ENCODE data around the gene SGMS1. TPM values are rescaled to one million over a fixed set of nuclear protein-coding genes. Genes with fewer than 3 reads are reported as not detected.

The SGMS1 gene
- total RNA-seq, 1 donor from 2014 or later: 76.2 TPM

DNA sequence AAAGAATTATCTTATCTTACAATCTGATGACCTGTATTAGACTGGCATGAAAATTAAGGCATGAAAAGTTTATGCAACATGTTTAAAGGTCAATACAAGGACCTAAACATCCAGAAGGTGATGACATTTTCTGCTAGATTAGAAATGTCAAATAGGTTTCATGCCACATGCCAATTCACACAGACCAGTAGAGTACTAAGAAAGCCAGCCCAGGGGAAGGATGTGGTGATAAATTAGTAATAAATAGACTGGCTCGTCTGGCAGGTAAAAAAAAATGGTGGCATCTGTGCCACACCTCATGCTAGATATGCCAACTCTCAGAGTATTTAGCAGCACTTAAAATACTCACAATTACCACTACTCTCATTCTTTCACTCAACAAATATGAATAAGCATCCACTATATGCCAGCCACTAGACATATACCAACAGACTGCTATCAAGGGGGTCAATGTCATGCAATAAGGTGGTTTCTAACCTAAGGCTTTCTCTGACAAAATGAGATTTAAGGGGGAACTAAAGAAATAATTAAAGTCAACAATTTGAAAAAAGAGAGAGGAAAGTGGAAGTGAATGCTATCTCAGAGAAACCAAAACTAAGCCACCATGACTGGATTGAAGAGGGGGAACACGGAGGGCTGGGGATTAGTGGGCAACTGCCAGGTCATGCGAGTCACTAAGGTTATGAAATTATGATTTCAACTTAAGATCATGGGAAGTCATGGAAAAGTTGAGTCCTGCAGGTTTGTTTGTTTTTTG is 83.5 kb downstream of the SGMS1 start:
- peak in 1 of 2 donors; percentile 12 for DNase-seq (ENCODE audit: low read depth in 2 of 2)

DNA sequence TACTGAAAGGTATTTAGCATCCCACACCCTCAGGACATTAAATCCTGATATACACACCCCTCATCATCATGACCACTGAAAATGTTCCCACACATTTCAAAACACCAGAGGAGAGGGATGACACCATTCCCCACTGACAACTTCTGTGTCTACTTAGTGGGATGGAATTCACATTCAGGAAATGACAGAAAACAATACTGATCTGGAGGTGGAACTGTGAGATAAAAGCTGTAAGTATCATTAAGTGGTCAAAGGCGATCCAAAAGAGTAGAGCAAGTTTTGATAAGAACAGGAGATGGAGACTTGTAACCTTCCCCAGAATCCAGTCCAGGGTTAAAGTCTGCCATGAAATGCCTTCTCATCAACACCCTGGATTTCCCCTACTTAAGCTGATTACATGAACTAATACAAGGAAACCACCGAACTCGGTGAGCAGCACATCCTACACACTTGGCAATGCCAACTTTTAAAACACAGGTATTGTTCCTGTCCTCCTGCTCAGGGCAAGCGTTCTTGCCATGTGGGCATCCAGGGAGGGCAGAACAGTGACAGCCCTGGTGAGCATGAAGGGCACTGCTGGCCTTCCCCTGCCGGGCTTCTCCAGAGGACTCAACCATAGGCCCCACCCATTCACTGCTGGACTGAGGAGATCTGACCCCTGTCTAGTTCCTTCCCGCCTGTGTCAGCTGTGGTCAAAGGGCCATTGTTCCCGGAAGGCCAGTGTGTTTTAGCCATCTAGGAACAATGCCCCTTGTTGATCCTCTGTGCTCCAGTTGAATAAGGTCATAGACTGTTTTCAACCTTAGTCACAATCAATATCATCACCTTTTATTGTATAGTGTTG is 85.0 kb downstream of the SGMS1 start:
- peak; percentile 65 to 86 for DNase-seq (ENCODE audit: low read depth in 2 of 2)

DNA sequence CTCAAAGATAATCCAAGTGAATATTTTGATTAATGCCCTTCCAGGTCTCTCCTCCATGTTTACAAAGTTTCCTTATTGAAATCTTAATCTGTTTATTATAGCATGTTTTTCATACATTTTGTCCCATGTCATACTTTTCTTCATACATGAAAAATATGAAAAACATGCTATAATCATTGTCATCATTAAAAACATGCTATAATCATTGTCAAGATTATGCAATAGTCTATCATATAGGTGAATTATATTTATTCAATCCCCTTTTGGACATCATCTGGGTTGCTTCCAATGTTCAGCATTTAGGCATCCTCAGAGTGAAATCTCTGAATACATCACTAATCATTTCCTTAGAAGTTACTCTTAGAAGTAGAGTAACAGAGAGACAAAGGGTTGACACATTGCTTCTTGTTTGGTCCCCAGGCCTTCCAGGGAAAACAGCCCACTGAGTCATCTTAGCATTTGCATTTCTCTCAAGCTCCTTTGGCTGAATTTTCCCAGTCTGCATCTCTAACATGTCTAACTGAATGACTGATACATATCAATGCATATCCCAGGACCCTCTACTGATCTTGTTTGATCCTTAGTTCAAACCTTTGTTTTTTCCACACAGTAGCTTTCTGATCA is 87.0 kb downstream of the SGMS1 start:
- DNase-seq (ENCODE audit: low read depth in 2 of 2): peak in 1 of 2 donors; percentile 91

DNA sequence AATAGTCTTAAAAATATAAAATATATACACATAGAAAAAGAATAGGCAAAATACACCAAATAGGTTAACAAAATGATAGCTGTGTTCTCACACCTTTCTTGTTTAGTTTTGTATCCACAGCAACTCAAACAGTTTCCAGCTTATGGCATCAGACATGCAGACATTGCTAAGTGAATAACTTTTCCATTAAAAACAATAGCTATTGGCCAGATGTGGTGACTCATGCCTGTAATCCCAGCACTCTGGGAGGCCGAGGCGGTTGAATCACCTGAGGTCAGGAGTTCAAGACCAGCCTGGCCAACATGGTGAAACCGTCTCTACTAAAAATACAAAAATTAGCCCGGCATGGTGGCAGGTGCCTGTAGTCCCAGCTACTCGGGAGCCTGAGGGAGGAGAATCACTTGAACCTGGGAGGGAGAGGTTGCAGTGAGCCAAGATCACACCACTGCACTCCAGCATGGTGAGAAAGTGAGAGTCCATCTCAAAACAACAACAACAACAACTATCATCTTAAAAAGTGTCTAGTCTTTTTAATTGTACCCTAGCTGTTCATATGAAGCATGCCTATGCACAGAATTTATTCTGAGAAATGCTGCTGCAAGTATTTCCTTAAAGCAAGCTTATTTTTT is 88.9 kb downstream of the SGMS1 start:
- peak; percentile 89 to 90 for DNase-seq (ENCODE audit: low read depth in 2 of 2)

DNA sequence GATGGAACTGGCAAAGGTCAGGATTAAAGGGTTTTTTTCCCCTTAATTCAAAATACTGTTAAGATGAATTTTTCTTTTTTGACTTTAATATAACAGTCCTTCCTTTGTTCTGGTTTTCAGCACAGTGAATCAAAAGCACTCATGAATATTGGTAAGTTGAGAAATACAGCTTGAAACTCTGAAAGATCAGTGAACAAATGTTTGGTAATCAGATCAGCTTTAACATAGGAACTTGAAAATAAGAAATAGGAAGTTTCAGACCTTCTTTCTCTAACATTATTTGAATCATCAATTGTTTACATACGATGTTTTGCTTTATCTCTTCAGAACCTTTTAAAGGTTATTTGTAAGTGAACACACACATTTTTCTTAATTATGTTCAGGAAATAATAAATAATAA is 90.5 kb downstream of the SGMS1 start:
- DNase-seq (ENCODE audit: low read depth in 2 of 2): no peak

DNA sequence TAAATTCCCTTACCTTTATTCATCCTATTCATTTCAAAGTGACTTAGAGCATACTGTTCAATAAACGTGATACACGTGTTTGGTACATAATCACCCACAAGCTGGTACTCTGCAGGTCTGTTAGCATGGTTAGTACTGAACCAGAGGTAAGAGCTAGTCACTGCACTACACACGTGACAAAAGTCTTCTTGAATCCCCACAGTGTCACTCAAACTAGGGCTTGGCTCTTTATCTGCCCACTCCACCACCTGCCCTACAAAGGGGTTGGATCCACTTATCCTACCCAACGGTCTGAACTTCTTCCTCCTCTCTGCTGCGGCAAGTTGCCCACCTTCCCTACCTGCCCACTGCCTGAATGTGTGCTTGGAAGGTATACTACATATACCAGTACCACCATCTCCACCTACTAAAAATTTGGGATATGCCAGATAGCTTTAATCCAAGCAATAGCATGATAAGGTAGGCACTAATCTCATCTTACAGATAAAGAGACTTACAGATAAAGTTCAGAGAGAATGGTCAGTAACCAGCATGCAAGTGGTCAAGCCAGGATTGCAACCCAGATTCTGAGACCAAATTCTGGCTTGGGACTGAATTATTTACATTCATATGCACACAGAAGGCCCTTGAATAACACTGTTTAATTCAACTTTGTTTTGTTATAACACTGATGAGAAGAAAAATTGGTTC is 92.2 kb downstream of the SGMS1 start:
- DNase-seq (ENCODE audit: low read depth in 2 of 2): no peak

- DNase-seq (ENCODE audit: low read depth in 2 of 2): no peak
Observed at GRCh38 chr10:50529660-50530059, 94.1 kb downstream of the SGMS1 start.

- DNase-seq (ENCODE audit: low read depth in 2 of 2): no peak
Observed at GRCh38 chr10:50528206-50528605, 95.5 kb downstream of the SGMS1 start.

- no peak for DNase-seq (ENCODE audit: low read depth in 2 of 2)
Observed at GRCh38 chr10:50527442-50528043, 96.2 kb downstream of the SGMS1 start.

DNA sequence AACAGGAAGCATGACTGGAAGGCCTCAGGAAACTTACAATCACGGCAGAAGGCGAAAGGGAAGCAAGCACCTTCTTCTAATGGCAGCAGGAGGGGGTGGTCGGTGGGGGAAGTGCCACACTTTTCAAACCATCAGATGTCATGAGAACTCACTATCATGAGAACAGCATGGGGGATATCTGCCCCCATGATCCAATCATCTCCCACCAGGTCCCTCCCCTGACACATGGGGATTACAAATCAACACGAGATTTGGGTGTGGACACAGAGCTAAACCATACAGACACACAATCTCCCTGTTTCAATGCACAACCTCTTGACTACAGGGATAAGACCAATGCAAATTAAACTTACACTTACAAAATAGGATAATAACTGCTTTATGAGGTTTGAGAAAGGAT is 97.6 kb downstream of the SGMS1 start:
- DNase-seq (ENCODE audit: low read depth in 2 of 2): no peak

GRCh38 chr10:50523357-50523756 is 100.4 kb downstream of the SGMS1 start:
- no peak for DNase-seq (ENCODE audit: low read depth in 2 of 2)

- DNase-seq (ENCODE audit: low read depth in 2 of 2): no peak
Observed at GRCh38 chr10:50522908-50523307, 100.8 kb downstream of the SGMS1 start.

- no peak for DNase-seq (ENCODE audit: low read depth in 2 of 2)
Observed at GRCh38 chr10:50520115-50520514, 103.6 kb downstream of the SGMS1 start.

- peak; percentile 31 to 45 for DNase-seq (ENCODE audit: low read depth in 2 of 2)
Observed at GRCh38 chr10:50517626-50518025, 106.1 kb downstream of the SGMS1 start.

GRCh38 chr10:50516171-50516570 is 107.6 kb downstream of the SGMS1 start:
- DNase-seq (ENCODE audit: low read depth in 2 of 2): no peak

- no peak for DNase-seq (ENCODE audit: low read depth in 2 of 2)
Observed at GRCh38 chr10:50515420-50515819, 108.3 kb downstream of the SGMS1 start.

- no peak for DNase-seq (ENCODE audit: low read depth in 2 of 2)
Observed at GRCh38 chr10:50514995-50515394, 108.8 kb downstream of the SGMS1 start.

- no peak for DNase-seq (ENCODE audit: low read depth in 2 of 2)
Observed at GRCh38 chr10:50513956-50514355, 109.8 kb downstream of the SGMS1 start.

DNA sequence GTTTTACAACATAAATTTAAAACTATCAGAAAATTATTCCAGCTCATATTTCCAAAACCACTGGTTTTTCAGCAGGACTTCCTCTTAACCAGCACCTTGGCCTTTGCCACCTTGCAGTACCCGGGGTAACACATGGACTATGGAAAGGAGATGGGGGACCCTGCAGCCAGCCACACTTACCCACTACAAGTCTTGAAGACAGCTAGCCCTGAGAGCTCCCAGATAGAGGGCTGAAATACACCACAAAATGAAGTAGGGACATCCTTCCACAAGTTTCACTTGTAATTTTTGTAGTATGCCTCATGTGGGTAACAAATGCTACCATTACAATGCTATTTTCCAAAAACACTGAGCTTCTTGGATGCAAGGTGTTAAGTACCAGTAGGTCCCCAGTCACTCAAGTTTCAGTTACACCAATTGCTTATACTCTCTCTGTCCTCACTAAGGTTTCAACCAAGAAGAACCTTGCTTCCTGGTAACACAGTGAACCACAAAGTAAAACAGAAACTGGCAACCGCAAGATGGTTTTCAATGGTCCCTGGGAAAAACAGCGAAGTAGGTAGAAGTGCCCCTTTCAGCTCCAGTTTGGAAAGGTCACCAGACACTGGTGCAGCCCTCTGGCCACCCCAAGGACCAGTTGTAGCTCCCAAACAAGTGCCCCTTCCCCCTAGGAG is 110.9 kb downstream of the SGMS1 start:
- DNase-seq (ENCODE audit: low read depth in 2 of 2): no peak

GRCh38 chr10:50512214-50512595 is 111.6 kb downstream of the SGMS1 start:
- peak in 1 of 2 donors; percentile 36 for DNase-seq (ENCODE audit: low read depth in 2 of 2)

Measured in lung microvascular endothelial cell (primary cell).